Mucosa of descending colon (tissue), 3 donors: Measurements from ENCODE around the gene PLEKHA6. TPM values are rescaled to one million over a fixed set of nuclear protein-coding genes. Genes with fewer than 3 reads are reported as not detected.

Experiments
- ATAC-seq: fragments of 200-7000 bp; cut with Tn5 transposase; one replicate; pipeline ENCODE4 v1.9.1; 2020; ENCODE audit warnings: mild to moderate bottlenecking, moderate library complexity
- DNase-seq, 3 donors: peaks; one replicate each; pipeline ENCODE4 v3.0.0-alpha.2; 2020
- H3K36me3 ChIP-seq: fragments of 200-600 bp; one replicate; pipeline ENCODE4 v1.8.0; 2021; ENCODE audit warnings: low read depth, mild to moderate bottlenecking
- H3K4me1 ChIP-seq: fragments of 200-600 bp; one replicate; pipeline ENCODE4 v1.8.0; 2021; ENCODE audit warnings: low read depth, mild to moderate bottlenecking
- H3K4me3 ChIP-seq: fragments of 200-600 bp; one replicate; pipeline ENCODE4 v1.8.0; 2021; ENCODE audit warnings: mild to moderate bottlenecking
- H3K9me3 ChIP-seq: fragments of 200-600 bp; one replicate; pipeline ENCODE4 v1.8.0; 2021; ENCODE audit warnings: mild to moderate bottlenecking
- intact Hi-C, 2 donors: fragments of 100-400 bp; cut with DNase I in 1 of 2; cut with micrococcal nuclease in 1 of 2; formaldehyde crosslinking; loops; one replicate each; pipeline versions ENCODE4 v1.11.0 to v1.11.1; 2022; cut with DNase I, micrococcal nuclease
- total RNA-seq, 3 donors: library from RNA; stranded (reverse); fragmentation: NEBNext Ultra II Directional in 2 of 3; extraction: Animal tissue kit (Norgen Biotek cat#: 25700) in 2 of 3; gene quantifications; one replicate each; pipeline versions ENCODE4 v1.2.1 to v1.2.4, GENCODE V29; 2021 to 2023
- TF ChIP-seq, protein P1 (sequence below): fragments of 200-600 bp; IDR thresholded peaks from one replicate; pipeline ENCODE4 v1.8.0; 2022; ENCODE audit warnings: antibody characterized with exemption, mild to moderate bottlenecking
- donor health status: DM: no; HTN: no; CAD: no; lungs with moderate emphysema.
- donor health status: DM: no; HTN: no; CAD: no.
- donor health status: DM: no; HTN: yes; CAD: no.

Gene PLEKHA6
- total RNA-seq, 3 donors from 2014 or later: 82.4 to 154 (median 115) TPM

DNA sequence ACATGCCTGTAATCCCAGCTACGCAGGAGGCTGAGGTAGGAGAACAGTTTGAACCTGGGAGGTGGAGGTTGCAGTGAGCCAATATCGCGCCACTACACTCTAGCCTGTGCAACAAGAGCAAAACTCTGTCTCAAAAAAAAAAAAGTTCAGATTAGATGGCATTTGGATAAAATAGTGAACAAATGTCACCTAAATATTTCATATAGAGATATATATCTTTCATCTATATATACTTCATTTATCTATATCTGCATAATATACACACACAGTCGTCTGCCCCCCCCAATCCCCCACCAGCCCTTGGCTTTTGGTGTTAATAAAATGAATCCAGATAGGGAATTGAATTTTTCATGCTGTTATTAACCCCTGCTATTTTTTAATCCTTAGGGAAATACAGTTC is 46.9 kb upstream of the PLEKHA6 start:
- peaks cover under 1% of the 10 kb centered on the region for H3K36me3 ChIP-seq
- peak in 1 of 3 donors; percentile 8 for DNase-seq
- TF ChIP-seq, protein P1, sequence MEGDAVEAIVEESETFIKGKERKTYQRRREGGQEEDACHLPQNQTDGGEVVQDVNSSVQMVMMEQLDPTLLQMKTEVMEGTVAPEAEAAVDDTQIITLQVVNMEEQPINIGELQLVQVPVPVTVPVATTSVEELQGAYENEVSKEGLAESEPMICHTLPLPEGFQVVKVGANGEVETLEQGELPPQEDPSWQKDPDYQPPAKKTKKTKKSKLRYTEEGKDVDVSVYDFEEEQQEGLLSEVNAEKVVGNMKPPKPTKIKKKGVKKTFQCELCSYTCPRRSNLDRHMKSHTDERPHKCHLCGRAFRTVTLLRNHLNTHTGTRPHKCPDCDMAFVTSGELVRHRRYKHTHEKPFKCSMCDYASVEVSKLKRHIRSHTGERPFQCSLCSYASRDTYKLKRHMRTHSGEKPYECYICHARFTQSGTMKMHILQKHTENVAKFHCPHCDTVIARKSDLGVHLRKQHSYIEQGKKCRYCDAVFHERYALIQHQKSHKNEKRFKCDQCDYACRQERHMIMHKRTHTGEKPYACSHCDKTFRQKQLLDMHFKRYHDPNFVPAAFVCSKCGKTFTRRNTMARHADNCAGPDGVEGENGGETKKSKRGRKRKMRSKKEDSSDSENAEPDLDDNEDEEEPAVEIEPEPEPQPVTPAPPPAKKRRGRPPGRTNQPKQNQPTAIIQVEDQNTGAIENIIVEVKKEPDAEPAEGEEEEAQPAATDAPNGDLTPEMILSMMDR: no peak

DNA sequence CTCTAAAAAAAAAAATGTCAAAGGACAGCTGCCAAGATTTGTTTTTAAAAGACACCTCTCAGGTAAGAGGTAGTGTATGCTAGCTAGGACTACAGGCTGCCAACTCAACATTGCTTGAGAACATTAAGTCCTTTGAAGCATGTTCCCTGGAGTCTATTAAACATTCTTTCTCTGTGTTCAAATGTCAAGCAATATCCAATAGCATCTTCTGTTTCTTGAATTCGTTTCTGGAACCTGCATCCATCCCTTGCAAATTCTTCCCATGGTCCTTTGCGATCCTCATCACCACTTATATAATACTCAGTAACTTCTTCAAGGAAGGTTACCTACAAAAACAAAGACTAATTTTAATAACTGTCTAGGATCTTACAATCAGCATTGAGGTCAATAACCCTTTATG is 46.3 kb upstream of the PLEKHA6 start:
- TF ChIP-seq, protein P1: no peak
- intact Hi-C loops: no loop called here
- H3K36me3 ChIP-seq: no peaks in the 10 kb centered on the region
- H3K4me1 ChIP-seq: no peaks in the 10 kb centered on the region
- ATAC-seq (no peak), DNase-seq (peak in 1 of 3 donors; percentile 1)
- H3K4me3 ChIP-seq: no peak overlapping the region
- H3K9me3 ChIP-seq: no peaks in the 10 kb centered on the region

More for the DNA sequence above, 46.9 kb upstream of the PLEKHA6 start:
- H3K9me3 ChIP-seq: no peaks in the 10 kb centered on the region
- ATAC-seq: no peak
- intact Hi-C loops: no loop called here
- H3K4me1 ChIP-seq: no peaks in the 10 kb centered on the region
- no peak overlapping the region for H3K4me3 ChIP-seq

DNA sequence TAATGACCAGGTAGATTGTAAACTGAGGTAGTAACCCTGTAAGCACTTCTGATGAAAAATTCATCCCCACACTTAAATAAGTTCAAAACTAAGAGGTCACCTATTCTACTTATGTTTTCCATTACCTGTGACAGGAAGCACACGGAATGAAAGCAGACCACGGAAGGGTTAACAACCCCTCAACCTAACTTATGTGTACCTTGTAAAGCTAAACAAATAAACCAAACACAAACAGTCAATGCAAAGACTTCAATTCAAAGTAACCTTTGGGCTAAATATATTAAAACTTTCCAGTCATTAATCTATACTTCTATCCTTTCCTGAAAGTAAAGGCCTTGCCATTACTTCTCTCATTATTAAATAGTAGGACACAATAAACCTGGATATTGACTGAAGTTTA is 44.9 kb upstream of the PLEKHA6 start:
- no peak for DNase-seq
- TF ChIP-seq, protein P1: no peak
- H3K4me1 ChIP-seq: peaks cover 3% of the 10 kb centered on the region
- ATAC-seq: no peak
- intact Hi-C loops: no loop called here
- H3K4me3 ChIP-seq: no peak overlapping the region
- no peaks in the 10 kb centered on the region for H3K9me3 ChIP-seq
- H3K36me3 ChIP-seq: no peaks in the 10 kb centered on the region

DNA sequence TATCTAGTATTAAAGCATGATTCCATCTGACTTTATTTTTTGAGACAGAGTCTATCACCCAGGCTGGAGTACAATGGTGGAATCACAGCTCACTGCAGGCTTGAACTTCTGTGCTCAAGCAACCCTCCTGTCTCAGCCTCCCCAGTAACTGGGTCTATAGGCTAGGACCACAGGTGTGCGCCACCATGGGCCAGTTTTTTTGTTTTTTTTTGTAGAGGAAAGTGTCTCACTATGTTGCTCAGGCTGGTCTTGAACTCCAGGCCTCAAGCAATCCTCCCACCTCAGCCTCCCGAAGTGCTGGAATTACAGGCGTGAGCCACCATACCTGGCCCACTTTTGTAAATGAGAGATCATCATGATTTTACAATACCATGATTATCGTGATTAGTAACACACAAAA is 42.7 kb upstream of the PLEKHA6 start:
- Histone ChIP-seq H3K9me3 (no peaks in the 10 kb centered on the region), H3K4me1 (peaks cover 9% of the 10 kb centered on the region), H3K4me3 (no peak overlapping the region), H3K36me3 (no peaks in the 10 kb centered on the region)
- TF ChIP-seq, protein P1: no peak
- ATAC-seq (no peak), DNase-seq (peak in 1 of 3 donors; percentile 1)
- intact Hi-C loops: no loop called here

DNA sequence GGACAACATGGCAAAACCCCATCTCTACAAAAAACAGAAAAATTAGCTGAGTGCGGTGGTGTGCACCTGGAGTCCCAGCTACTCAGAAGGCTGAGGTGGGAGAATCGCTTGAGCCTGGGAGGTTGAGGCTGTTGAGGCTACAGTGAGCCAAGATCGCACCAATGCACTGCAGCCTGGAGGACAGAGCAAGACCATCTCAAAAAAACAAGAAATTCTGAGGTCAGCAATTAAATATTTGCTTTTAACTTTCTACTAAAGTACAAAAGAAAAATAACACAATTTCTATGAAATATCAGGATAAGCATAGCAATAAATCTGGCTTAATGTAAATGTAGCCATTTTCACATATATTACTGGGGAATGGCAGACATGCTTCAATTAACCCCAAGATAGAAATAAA is 42.0 kb upstream of the PLEKHA6 start:
- no peaks in the 10 kb centered on the region for H3K36me3 ChIP-seq

More for the DNA sequence above, 42.0 kb upstream of the PLEKHA6 start:
- intact Hi-C loops: no loop called here
- Histone ChIP-seq H3K4me1 (peaks cover 9% of the 10 kb centered on the region), H3K9me3 (no peaks in the 10 kb centered on the region), H3K4me3 (no peak overlapping the region)
- TF ChIP-seq, protein P1: no peak
- ATAC-seq (no peak), DNase-seq (peak in 1 of 3 donors; percentile 1)
